ENCODE measurements around the gene TNPO3. TPM values are rescaled to one million over a fixed set of nuclear protein-coding genes. Genes with fewer than 3 reads are reported as not detected.
"Not testable (repeated sequence)": the region's sequence is repeated elsewhere in the genome, so short reads cannot be mapped to it uniquely, and the experiment has no call there.

TNPO3 gene
- total RNA-seq, 1 donor from 2014 or later: 28.6 TPM

- ATAC-seq (no peak), DNase-seq (ENCODE audit: low spot score) (no peak)
- intact Hi-C loops (cut with DNase I): no loop called here
These were observed 18.8 kb upstream of the TNPO3 start for GRCh38 chr7:129073738-129074137.

GRCh38 chr7:129073204-129073603 is 18.3 kb upstream of the TNPO3 start:
- no peak for ATAC-seq
- no peak for DNase-seq (ENCODE audit: low spot score)
- intact Hi-C loops (cut with DNase I): no loop called here

- intact Hi-C loops (cut with DNase I): no loop called here
- ATAC-seq: no peak
- no peak for DNase-seq (ENCODE audit: low spot score)
These were observed 17.6 kb upstream of the TNPO3 start for GRCh38 chr7:129072479-129073011.

- no peak for ATAC-seq
- intact Hi-C loops (cut with DNase I): no loop called here
- DNase-seq (ENCODE audit: low spot score): no peak
These were observed 14.1 kb upstream of the TNPO3 start for GRCh38 chr7:129069021-129069420.

- intact Hi-C loops (cut with DNase I): no loop called here
- ATAC-seq: no peak
- DNase-seq (ENCODE audit: low spot score): no peak
These were observed 13.1 kb upstream of the TNPO3 start for GRCh38 chr7:129067943-129068548.

GRCh38 chr7:129067132-129067561 is 12.2 kb upstream of the TNPO3 start:
- intact Hi-C loops (cut with DNase I); DNase-seq (ENCODE audit: low spot score); ATAC-seq: not testable (repeated sequence)

- DNase-seq (ENCODE audit: low spot score) (no peak), ATAC-seq (no peak)
- intact Hi-C loops (cut with DNase I): no loop called here
These were observed 11.6 kb upstream of the TNPO3 start for GRCh38 chr7:129066290-129067131.

GRCh38 chr7:129055861-129056464 is 1.1 kb upstream of the TNPO3 start:
- no peak for DNase-seq (ENCODE audit: low spot score)
- no peak for ATAC-seq
- intact Hi-C loops (cut with DNase I): no loop called here

GRCh38 chr7:129055294-129055816 is 444 bp upstream of the TNPO3 start:
- ATAC-seq (no peak), DNase-seq (ENCODE audit: low spot score) (no peak)
- intact Hi-C loops (cut with DNase I): no loop called here

GRCh38 chr7:129053938-129054437 is 923 bp downstream of the TNPO3 start:
- intact Hi-C loops (cut with DNase I): no loop called here
- DNase-seq (ENCODE audit: low spot score): no peak
- ATAC-seq: peak; percentile 2

GRCh38 chr7:129052441-129052840 is 2.5 kb downstream of the TNPO3 start:
- ATAC-seq: no peak
- intact Hi-C loops (cut with DNase I): no loop called here
- DNase-seq (ENCODE audit: low spot score): no peak

GRCh38 chr7:129051459-129051858 is 3.5 kb downstream of the TNPO3 start:
- ATAC-seq; intact Hi-C loops (cut with DNase I): not testable (repeated sequence)

GRCh38 chr7:129047761-129048160 is 7.2 kb downstream of the TNPO3 start:
- ATAC-seq (no peak), DNase-seq (ENCODE audit: low spot score) (no peak)
- intact Hi-C loops (cut with DNase I): no loop called here

More at GRCh38 chr7:129051459-129051858, 3.5 kb downstream of the TNPO3 start:
- not testable (repeated sequence) for DNase-seq (ENCODE audit: low spot score)

GRCh38 chr7:129045682-129046081 is 9.2 kb downstream of the TNPO3 start:
- intact Hi-C loops (cut with DNase I): no loop called here
- ATAC-seq: no peak

GRCh38 chr7:129043012-129043411 is 11.9 kb downstream of the TNPO3 start:
- ATAC-seq (no peak), DNase-seq (ENCODE audit: low spot score) (no peak)
- intact Hi-C loops (cut with DNase I): no loop called here

More at GRCh38 chr7:129045682-129046081, 9.2 kb downstream of the TNPO3 start:
- no peak for DNase-seq (ENCODE audit: low spot score)

- ATAC-seq (no peak), DNase-seq (ENCODE audit: low spot score) (no peak)
- intact Hi-C loops (cut with DNase I): no loop called here
These were observed 13.5 kb downstream of the TNPO3 start for GRCh38 chr7:129041142-129042085.

- intact Hi-C loops (cut with DNase I); ATAC-seq; DNase-seq (ENCODE audit: low spot score): not testable (repeated sequence)
These were observed 16.4 kb downstream of the TNPO3 start for GRCh38 chr7:129038468-129038867.

GRCh38 chr7:129037585-129037984 is 17.3 kb downstream of the TNPO3 start:
- intact Hi-C loops (cut with DNase I): no loop called here
- no peak for DNase-seq (ENCODE audit: low spot score)
- no peak for ATAC-seq
